Measurements from ENCODE around the gene PGS1.

- TF ChIP-seq, protein P1, sequence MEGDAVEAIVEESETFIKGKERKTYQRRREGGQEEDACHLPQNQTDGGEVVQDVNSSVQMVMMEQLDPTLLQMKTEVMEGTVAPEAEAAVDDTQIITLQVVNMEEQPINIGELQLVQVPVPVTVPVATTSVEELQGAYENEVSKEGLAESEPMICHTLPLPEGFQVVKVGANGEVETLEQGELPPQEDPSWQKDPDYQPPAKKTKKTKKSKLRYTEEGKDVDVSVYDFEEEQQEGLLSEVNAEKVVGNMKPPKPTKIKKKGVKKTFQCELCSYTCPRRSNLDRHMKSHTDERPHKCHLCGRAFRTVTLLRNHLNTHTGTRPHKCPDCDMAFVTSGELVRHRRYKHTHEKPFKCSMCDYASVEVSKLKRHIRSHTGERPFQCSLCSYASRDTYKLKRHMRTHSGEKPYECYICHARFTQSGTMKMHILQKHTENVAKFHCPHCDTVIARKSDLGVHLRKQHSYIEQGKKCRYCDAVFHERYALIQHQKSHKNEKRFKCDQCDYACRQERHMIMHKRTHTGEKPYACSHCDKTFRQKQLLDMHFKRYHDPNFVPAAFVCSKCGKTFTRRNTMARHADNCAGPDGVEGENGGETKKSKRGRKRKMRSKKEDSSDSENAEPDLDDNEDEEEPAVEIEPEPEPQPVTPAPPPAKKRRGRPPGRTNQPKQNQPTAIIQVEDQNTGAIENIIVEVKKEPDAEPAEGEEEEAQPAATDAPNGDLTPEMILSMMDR (IDR thresholded peaks at IDR 0.05) = no peak
- TF ChIP-seq EP300 (IDR thresholded peaks at IDR 0.05) = no peak
- no peak for TF ChIP-seq POLR2AphosphoS5 (IDR thresholded peaks at IDR 0.05)
- no peak for TF ChIP-seq POLR2A (IDR thresholded peaks at IDR 0.05)
Observed at GRCh38 chr17:78387977-78388941, 9.8 kb downstream of the PGS1 start.

Measured in stomach (tissue), 4 donors.